ENCODE data around the gene SELPLG.

The SELPLG gene

GRCh38 chr12:108643941-108644810 is 10.5 kb upstream of the SELPLG start:
- TF ChIP-seq CTCF (IDR thresholded peaks at IDR 0.05; ENCODE audit: extremely low read depth, insufficient read depth, missing control alignments) = no peak
- DNase-seq (ENCODE audit: low spot score) = no peak
- in situ Hi-C loops (cut with MboI; ENCODE audit: low pct_unique_long_range_greater_than_20kb, low sequenced_read_pairs, unreplicated experiment) = no loop called here

GRCh38 chr12:108642899-108643654 is 9.4 kb upstream of the SELPLG start:
- in situ Hi-C loops (cut with MboI; ENCODE audit: low pct_unique_long_range_greater_than_20kb, low sequenced_read_pairs, unreplicated experiment) = no loop called here
- DNase-seq (ENCODE audit: low spot score) = no peak

GRCh38 chr12:108642269-108642870 is 8.7 kb upstream of the SELPLG start:
- no peak for TF ChIP-seq CTCF (IDR thresholded peaks at IDR 0.05; ENCODE audit: extremely low read depth, insufficient read depth, missing control alignments)
- in situ Hi-C loops (cut with MboI; ENCODE audit: low pct_unique_long_range_greater_than_20kb, low sequenced_read_pairs, unreplicated experiment) = no loop called here
- DNase-seq (ENCODE audit: low spot score) = no peak

More at GRCh38 chr12:108642899-108643654, 9.4 kb upstream of the SELPLG start:
- no peak for TF ChIP-seq CTCF (IDR thresholded peaks at IDR 0.05; ENCODE audit: extremely low read depth, insufficient read depth, missing control alignments)

GRCh38 chr12:108641446-108642268 is 8.0 kb upstream of the SELPLG start:
- DNase-seq (ENCODE audit: low spot score) = no peak
- no peak for TF ChIP-seq CTCF (IDR thresholded peaks at IDR 0.05; ENCODE audit: extremely low read depth, insufficient read depth, missing control alignments)
- in situ Hi-C loops (cut with MboI; ENCODE audit: low pct_unique_long_range_greater_than_20kb, low sequenced_read_pairs, unreplicated experiment) = no loop called here

- in situ Hi-C loops (cut with MboI; ENCODE audit: low pct_unique_long_range_greater_than_20kb, low sequenced_read_pairs, unreplicated experiment) = no loop called here
- no peak for DNase-seq (ENCODE audit: low spot score)
- TF ChIP-seq CTCF (IDR thresholded peaks at IDR 0.05; ENCODE audit: extremely low read depth, insufficient read depth, missing control alignments) = no peak
These were observed 7.2 kb upstream of the SELPLG start for GRCh38 chr12:108640802-108641445.
